ENCODE data around the gene ZNF236.

Gene ZNF236

GRCh38 chr18:76923485-76924085 is 101.2 kb downstream of the ZNF236 start:
- peak; percentile 72 for TF ChIP-seq CTCF (IDR thresholded peaks at IDR 0.05; ENCODE audit: low read depth, low read length, missing control alignments)
- no peak overlapping the region for H3K4me3 ChIP-seq (replicated peaks; ENCODE audit: low read depth, low read length)
- DNase-seq (ENCODE audit: extremely low read depth, low read depth): no peak

- H3K4me3 ChIP-seq (replicated peaks; ENCODE audit: low read depth, low read length): no peak overlapping the region
- TF ChIP-seq CTCF (IDR thresholded peaks at IDR 0.05; ENCODE audit: low read depth, low read length, missing control alignments): no peak
- no peak for DNase-seq (ENCODE audit: extremely low read depth, low read depth)
Observed at GRCh38 chr18:76925501-76925900, 103.1 kb downstream of the ZNF236 start.

GRCh38 chr18:76927223-76927725 is 104.9 kb downstream of the ZNF236 start:
- no peak for TF ChIP-seq CTCF (IDR thresholded peaks at IDR 0.05; ENCODE audit: low read depth, low read length, missing control alignments)
- no peak overlapping the region for H3K4me3 ChIP-seq (replicated peaks; ENCODE audit: low read depth, low read length)
- DNase-seq (ENCODE audit: extremely low read depth, low read depth): no peak

- TF ChIP-seq CTCF (IDR thresholded peaks at IDR 0.05; ENCODE audit: low read depth, low read length, missing control alignments): no peak
- H3K4me3 ChIP-seq (replicated peaks; ENCODE audit: low read depth, low read length): no peak overlapping the region
- DNase-seq (ENCODE audit: extremely low read depth, low read depth): no peak
Observed at GRCh38 chr18:76928179-76928868, 106.0 kb downstream of the ZNF236 start.

- H3K4me3 ChIP-seq (replicated peaks; ENCODE audit: low read depth, low read length): no peak overlapping the region
- no peak for DNase-seq (ENCODE audit: extremely low read depth, low read depth)
- TF ChIP-seq CTCF (IDR thresholded peaks at IDR 0.05; ENCODE audit: low read depth, low read length, missing control alignments): no peak
Observed at GRCh38 chr18:76931171-76931570, 108.8 kb downstream of the ZNF236 start.

- no peak for DNase-seq (ENCODE audit: extremely low read depth, low read depth)
- no peak for TF ChIP-seq CTCF (IDR thresholded peaks at IDR 0.05; ENCODE audit: low read depth, low read length, missing control alignments)
- no peak overlapping the region for H3K4me3 ChIP-seq (replicated peaks; ENCODE audit: low read depth, low read length)
Observed at GRCh38 chr18:76932026-76932819, 109.9 kb downstream of the ZNF236 start.

Data from HFF-Myc (cell line).